ENCODE data around the gene SERPINE3.

DNA sequence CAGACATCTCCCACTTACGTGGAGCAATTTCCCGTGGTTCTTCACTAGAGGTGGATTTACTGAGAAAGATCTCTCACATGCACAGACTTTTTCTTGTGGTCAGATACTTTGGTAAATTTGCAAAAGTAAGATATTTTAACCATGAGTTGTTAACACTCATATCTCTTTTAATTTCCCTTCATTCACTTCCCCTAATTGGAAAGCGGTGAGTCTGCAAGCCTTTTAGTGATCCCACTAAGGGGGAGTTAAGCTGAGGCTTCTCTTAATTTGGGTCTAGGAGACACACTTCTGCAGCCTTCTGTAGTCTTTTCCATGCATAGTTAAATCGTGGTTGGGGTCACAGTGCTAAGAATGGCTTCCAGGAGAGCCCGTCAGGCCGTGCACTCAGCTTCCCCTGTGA is 30.7 kb upstream of the SERPINE3 start:
- TF ChIP-seq CTCF (IDR thresholded peaks at IDR 0.05) = no peak
- no peak for TF ChIP-seq POLR2AphosphoS5 (IDR thresholded peaks at IDR 0.05)

Data from prostate gland (tissue), 2 donors.